Raji (cell line): Measurements from ENCODE around the gene KRTAP10-9.
"Not testable (repeated sequence)": the region's sequence is repeated elsewhere in the genome, so short reads cannot be mapped to it uniquely, and the experiment has no call there.

ENCODE experiments used
- POLR2A ChIP-seq: IDR thresholded peaks from 2 replicates; pipeline ENCODE4 v1.6.1; 2011; ENCODE audit warnings: low read depth, low read length, control low read depth; ENCODE audit not compliant: insufficient read depth

Gene KRTAP10-9

DNA sequence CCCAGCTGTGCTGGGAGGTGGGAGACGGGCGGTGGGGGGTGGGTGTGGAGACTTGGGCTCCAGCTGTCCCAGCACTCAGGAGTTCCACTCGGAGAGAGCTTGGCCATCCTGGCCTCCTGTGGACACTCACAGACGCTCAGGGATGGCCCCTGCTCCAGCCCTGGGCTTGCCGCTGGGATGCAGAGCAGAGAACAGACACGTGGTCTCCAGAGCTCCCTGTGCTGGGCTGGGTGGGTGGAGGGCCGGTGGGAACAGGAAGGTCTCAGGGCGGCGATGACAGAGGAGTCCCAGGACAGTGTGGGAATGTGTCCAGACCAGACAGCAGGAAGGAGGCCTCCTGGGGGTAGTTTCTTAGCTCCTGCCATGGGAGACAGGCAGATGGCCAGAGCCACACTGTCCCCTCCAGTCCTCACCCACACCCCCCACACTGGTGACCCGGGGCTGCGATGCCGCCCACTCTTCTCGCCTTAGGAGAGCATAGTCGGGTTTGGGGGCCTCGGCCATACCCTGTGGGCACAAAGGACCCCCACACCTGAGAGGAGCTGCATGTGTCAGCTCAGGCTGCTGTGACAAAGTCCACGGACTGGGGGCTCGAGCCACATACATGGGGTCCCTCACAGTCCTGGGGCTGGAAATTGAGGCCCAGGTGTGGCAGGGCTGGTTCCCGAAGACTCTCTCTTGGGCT is 2.0 kb downstream of the KRTAP10-9 start:
- TF ChIP-seq POLR2A, result no peak

DNA sequence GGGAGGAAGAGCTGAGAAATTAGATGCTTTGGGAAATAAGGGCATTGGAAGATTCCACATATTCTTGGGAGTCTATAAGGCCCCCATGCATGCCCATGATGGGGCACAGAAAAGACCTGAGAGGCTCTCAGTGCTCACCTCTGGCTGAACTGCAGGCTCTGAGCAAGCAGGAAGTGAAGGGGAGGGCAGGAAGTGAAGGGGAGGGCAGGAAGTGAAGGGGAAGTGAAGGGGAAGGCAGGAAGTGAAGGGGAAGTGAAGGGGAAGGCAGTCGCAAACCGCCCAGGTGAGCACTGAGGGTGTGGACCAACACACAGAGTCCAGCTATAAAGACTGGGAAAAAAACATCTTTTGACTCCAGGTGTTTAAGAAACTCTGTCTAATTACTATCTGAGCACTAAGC is 3.5 kb downstream of the KRTAP10-9 start:
- TF ChIP-seq POLR2A, result no peak

DNA sequence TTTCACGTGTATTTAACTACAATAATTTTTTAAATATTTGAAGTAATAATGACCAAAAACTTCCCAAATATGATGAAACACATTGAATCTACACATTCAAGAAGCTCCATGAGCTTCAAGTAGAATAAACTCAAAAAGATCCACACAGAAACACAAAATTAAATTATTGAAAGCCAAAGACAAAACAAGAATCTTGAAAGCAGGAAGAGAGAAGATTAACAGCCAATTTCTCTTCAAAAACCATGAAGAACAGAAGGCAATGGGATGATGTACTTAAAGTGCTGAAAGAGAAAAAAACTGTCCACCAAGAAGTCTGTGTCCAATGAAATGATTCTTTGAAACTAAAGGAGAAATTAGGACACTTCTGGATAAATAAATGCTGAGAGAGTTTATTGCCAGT is 5.2 kb downstream of the KRTAP10-9 start:
- no peak for TF ChIP-seq POLR2A

DNA sequence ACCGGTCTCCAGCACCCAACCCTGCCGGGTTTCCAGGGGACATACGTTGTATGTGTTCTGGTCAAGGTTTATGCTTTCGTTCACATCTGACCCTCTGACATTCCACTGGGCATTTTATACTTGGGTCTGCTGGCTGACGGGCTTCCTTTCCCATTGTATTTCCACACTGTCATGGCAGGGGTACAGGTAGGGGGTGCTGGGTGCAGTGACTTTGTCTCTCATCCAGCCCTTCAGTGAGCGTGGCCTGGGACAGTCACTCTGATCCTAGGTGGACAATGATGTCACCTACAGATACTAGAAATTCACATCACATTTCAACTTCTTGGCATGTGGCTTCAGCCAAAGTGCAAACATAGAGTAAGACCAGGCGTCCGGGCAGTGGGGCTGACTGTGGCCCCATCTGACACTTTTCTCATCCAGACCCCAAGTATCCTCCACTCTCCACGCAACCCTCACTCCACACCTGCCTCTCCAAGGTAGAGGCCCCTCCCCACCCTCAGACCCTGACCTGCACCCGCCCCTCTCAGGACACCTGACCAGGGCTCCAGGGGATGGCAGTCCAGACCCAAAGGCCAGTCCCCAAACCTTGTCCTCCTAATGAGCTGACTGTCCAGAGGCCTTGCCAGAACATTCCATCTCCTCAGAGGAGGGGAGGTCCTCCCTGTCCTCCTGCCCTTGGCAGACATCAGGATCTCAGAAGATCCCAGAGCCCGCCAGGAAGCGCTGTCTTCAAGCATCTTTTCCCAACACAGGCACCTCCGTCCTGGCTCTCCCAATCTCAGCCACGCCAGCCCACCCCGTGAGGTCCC is 9.5 kb downstream of the KRTAP10-9 start:
- no peak for TF ChIP-seq POLR2A

DNA sequence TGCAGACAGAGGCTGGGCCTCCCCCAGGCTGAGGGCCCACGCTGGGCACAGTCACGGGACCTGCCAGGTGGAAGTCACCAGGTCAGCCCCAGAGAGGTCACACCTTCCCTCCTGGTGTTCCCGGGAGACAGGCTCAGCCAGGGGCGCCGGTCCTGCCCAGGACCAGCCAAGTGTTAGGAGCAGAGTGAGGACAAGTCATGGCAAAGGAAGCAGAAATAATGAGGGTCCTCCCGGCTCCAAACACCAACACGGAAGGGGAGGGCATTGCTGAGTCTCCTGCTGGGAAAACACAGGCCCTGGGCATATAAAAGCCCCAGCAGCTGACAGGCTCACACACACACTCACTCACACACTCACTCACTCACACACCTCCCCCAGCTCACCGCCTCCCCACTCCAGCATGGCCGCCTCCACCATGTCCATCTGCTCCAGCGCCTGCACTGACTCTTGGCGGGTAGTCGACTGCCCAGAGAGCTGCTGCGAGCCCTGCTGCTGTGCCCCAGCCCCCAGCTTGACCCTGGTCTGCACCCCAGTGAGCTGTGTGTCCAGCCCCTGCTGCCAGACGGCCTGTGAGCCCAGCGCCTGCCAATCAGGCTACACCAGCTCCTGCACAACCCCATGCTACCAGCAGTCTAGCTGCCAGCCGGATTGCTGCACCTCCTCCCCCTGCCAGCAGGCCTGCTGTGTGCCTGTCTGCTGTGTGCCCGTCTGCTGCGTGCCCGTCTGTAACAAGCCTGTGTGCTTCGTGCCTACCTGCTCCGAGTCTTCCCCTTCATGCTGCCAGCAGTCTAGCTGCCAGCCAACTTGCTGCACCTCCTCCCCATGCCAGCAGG is 10.3 kb downstream of the KRTAP10-9 start, which contains the start of gene KRTAP10-10:
Gene KRTAP10-10 (plus strand): TSS at position 339 of the 833 bp plus-strand sequence. CDS start 62 bp downstream, at position 401.
- TF ChIP-seq POLR2A, result no peak

DNA sequence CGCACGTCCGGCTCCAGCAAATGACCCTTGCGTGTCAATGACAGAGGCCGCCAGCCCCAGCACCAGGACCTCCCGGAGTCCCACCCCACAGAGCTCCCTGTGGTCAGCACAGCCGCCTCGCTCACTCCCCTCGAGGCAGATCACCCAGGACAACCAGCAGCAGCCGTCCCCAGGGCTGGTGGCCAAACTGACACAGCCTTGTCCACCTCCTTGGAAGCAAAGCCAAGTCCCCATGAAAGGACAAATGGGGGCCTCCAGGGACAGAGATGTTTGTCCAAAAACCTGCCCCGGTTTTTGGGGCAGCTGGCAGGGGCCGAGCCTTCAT is 12.4 kb downstream of the KRTAP10-9 start:
- no peak for TF ChIP-seq POLR2A

DNA sequence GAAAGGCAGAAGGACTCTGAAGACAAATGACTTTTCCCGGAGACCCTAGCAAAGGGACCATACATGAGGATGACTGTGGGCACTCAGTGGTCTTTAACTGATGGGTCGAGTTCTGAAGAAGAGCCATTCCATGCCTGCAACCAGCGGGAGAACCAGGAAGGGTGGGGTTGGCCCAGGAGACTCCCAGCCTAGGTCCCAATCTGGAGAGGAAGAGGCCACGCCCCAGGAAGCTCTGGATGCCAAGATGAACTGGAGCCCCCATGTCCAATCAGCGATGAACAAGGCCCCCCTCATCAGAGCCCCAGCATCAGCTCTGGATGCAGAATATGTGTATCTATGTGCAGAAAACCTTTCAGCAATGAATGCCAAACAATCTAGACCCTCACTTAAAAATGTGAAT is 13.9 kb downstream of the KRTAP10-9 start:
- no peak for TF ChIP-seq POLR2A

DNA sequence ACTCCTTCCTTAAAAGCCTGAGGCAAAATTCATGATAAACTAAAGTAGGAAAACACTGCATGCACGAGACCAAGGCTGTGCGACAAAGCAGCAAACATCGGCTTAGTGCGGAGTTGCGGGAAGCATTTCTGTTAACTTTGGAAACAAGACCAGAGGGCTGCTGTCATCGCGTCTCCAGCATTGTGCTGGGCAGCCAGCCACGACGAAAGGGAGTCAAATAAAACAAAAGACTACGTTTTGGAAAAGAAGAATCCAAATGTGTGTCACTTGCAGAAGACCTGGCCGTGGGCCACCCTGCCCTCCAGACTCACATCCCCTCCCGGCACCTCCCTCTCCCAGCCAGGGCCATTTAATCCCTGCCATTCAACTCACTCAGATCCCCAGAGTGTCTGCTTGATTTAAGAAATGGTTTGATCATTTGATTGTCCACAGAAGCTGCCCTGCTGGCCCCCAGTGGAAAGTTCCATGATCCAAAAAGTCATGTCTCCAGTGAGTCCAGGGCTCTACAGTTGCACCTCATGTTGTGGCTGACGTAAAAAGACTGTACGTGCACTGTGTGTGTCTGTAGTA is 16.9 kb downstream of the KRTAP10-9 start:
- no peak for TF ChIP-seq POLR2A

DNA sequence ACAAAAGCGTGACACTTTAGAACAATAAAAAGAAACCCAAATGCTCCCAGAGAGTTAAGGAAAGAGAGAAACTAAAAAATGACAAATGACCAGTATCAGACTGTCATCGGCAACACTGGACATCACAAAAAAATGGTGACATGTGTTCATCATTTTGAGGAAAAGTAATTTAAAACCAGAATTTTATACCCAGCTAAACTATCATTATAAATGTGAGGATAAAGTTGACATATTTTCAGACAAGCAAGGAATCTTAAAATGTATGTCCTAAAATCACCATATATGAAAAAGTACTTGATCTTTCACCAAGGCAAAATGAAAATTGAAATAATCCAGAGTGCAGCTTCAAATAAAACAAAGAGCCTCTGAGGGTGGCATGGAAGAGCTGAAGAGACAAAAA is 18.0 kb downstream of the KRTAP10-9 start:
- TF ChIP-seq POLR2A, result no peak

DNA sequence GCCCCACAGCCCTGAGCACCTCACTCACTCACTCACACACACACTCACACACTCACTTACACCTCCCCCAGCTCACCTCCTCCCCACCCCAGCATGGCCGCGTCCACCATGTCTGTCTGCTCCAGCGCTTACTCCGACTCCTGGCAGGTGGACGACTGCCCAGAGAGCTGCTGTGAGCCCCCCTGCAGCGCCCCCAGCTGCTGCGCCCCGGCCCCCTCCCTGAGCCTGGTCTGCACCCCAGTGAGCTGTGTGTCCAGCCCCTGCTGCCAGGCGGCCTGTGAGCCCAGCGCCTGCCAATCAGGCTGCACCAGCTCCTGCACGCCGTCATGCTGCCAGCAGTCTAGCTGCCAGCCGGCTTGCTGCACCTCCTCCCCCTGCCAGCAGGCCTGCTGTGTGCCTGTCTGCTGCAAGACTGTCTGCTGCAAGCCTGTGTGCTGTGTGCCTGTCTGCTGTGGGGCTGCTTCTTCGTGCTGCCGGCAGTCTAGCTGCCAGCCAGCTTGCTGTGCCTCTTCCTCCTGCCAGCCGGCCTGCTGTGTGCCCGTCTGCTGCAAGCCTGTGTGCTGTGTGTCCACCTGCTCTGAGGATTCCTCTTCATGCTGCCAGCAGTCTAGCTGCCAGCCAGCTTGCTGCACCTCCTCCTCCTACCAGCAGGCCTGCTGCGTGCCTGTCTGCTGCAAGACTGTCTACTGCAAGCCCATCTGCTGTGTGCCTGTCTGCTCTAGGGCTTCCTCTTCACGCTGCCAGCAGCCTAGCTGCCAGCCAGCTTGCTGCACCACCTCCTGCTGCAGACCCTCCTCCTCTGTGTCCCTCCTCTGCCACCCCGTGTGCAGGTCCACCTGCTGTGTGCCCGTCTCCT is 19.7 kb downstream of the KRTAP10-9 start, which contains the start of gene KRTAP10-11:
Gene KRTAP10-11 (plus strand): TSS at position 49 of the 856 bp plus-strand sequence. CDS start 45 bp downstream, at position 94.
- TF ChIP-seq POLR2A, result not testable (repeated sequence)

DNA sequence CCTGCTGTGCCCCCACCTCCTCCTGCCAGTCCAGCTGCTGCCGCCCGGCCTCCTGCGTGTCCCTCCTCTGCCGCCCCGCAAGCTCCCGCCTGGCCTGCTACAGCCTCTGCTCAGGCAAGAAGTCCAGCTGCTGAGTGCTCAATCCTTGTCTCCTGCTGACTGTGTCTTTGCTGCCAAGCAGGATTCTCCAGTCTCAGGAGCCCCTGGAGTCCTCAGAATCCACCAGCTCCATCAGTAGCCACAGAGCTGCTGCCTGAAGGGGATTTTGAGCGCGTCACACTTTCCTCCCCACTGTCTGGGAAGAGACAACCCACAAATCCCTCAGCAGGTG is 20.3 kb downstream of the KRTAP10-9 start:
- no peak for TF ChIP-seq POLR2A

DNA sequence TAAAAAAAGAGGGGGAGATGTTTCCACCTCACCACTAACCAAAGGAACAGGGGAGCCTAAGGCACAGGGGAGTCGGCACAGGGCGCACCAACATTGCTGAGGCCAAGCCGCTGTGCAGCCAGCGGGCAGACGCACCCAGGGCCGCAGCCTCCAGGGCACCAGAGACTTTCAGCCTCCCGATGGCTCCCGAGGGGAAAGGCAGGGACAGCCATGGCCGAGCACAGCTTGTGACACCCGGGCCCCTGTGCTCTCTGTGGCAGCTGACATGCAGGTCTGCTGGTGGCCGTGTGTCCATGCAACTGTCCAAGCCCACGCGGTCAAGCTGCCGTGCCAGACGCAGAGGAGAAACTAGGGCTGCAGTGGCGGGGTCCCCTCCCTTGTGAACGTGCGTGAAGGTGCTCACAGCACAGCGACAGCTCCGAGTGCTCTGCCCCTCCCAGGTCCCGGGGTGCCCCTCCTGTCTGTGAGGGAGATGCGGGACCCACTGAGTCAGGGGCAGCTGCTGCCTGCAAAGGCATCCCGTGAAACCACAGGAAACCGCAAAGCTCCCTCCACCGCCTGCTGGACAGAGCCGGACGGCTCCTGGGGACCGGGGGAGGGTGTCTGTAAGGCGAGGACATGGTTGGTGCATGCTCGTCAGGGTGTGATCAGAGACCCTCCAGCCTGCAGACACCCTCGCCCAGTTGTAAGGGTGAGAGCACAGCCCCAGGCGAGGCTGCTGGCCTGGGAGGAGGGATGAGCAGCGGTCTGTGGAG is 21.8 kb downstream of the KRTAP10-9 start:
- TF ChIP-seq POLR2A, result no peak

DNA sequence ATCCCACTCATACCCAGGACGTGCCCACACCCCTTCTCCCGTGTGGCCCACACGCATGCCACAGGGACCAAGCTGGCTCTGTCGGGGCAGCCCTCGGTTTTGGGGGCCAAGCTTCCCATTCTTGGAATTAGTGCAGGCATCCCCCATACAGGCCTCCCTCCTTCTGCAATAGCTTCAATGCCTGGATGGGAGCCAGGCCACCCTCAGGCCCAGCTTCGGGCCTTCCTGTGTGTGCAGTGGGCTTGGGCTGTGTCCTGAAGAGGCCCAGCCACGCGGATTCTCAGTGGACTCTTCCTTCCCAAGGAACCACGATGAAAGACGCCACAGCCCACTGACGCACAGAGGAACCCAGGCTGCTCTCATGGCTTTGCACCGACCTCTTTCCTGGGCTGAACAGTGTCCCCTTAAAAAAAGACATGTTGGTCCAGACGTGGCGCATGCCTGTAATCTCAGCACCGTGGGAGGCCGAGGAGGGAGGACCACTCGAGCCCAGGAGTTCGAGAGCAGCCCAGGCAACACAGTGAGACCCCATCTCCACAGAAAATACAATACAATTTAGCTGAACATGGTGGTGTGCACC is 22.7 kb downstream of the KRTAP10-9 start:
- no peak for TF ChIP-seq POLR2A

DNA sequence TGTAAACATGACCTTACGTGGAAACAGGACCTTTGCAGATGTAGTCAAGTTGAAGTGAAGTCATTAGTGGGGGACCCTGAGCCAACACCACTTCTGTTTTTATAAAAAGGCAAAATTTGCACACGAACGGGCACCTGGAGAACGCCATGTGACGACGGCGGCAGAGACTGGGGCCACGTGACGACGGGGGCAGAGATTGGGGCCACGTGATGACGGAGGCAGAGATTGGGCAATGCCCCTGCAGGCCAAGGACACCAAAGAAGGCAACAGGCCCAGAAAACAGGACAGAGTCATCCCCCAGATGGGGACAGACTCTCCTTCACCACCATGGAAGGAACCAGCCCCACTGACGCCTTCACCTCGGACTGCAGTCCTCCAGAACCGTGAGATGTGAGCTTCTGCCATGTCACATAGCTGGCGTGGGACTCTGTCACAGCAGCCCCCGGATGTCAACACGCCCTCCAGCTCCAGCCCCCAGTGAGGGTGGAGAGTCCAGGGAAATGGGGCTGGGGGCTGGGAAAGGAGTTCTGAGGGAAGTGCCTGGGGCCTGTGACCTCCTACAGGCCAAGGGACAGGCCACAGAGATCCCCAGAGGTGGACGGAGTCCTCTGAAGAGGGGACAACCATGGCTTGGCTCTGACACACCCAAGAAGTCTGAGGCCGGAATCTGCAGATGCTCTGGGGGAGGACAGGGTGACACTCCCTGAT is 23.5 kb downstream of the KRTAP10-9 start:
- TF ChIP-seq POLR2A, result no peak
